ENCODE data around the gene RAPGEF2. TPM values are rescaled to one million over a fixed set of nuclear protein-coding genes. Genes with fewer than 3 reads are reported as not detected.

The RAPGEF2 gene
- total and polyA plus RNA-seq, 3 donors from 2014 or later = 18.1 to 51.4 (median 38.9) TPM

GRCh38 chr4:159281771-159282170 lies 178.9 kb downstream of the RAPGEF2 start:
- DNase-seq = no peak
- WGBS, 2 donors = 93% methylated on average over 2 of the region's 2 CpGs
- H3K4me1 ChIP-seq = peaks cover 2% of the 10 kb centered on the region
- H3K27me3 ChIP-seq = no peaks in the 10 kb centered on the region
- intact Hi-C loops (cut with DNase I; ENCODE audit: low total_unique reads) = no loop called here
- TF ChIP-seq CTCF (IDR thresholded peaks at IDR 0.05) (no peak), POLR2A (IDR thresholded peaks at IDR 0.05) (no peak)
- H3K4me3 ChIP-seq = no peak overlapping the region
- no peak overlapping the region for H3K27ac ChIP-seq
- no peaks in the 10 kb centered on the region for H3K9me3 ChIP-seq
- no peaks in the 10 kb centered on the region for H3K36me3 ChIP-seq (ENCODE audit: low read depth, missing control alignments)

- Histone ChIP-seq H3K36me3 (ENCODE audit: low read depth, missing control alignments) (no peaks in the 10 kb centered on the region), H3K4me3 (no peak overlapping the region), H3K27ac (no peak overlapping the region), H3K4me1 (peaks cover 2% of the 10 kb centered on the region), H3K27me3 (no peaks in the 10 kb centered on the region), H3K9me3 (no peaks in the 10 kb centered on the region)
- TF ChIP-seq POLR2A (IDR thresholded peaks at IDR 0.05) (no peak), CTCF (IDR thresholded peaks at IDR 0.05) (no peak)
- WGBS, 2 donors = 86 to 90% methylated on average over 5 of the region's 5 CpGs
- DNase-seq = no peak
- intact Hi-C loops (cut with DNase I; ENCODE audit: low total_unique reads) = no loop called here
Observed at GRCh38 chr4:159282329-159282728, 179.4 kb downstream of the RAPGEF2 start.

GRCh38 chr4:159282944-159283343 lies 180.1 kb downstream of the RAPGEF2 start:
- WGBS, 2 donors = 80 to 93% methylated on average over 2 of the region's 2 CpGs
- intact Hi-C loops (cut with DNase I; ENCODE audit: low total_unique reads) = no loop called here

GRCh38 chr4:159283696-159284095 lies 180.8 kb downstream of the RAPGEF2 start:
- Histone ChIP-seq H3K36me3 (ENCODE audit: low read depth, missing control alignments) (no peaks in the 10 kb centered on the region), H3K4me3 (no peak overlapping the region), H3K9me3 (no peaks in the 10 kb centered on the region), H3K4me1 (peaks cover 2% of the 10 kb centered on the region), H3K27me3 (no peaks in the 10 kb centered on the region), H3K27ac (no peak overlapping the region)
- TF ChIP-seq POLR2A (IDR thresholded peaks at IDR 0.05) (no peak), CTCF (IDR thresholded peaks at IDR 0.05) (no peak)
- intact Hi-C loops (cut with DNase I; ENCODE audit: low total_unique reads) = no loop called here
- 32 to 50% methylated on average over 1 of the region's 1 CpG for WGBS, 2 donors
- no peak for DNase-seq

More at GRCh38 chr4:159282944-159283343, 180.1 kb downstream of the RAPGEF2 start:
- peaks cover 2% of the 10 kb centered on the region for H3K4me1 ChIP-seq
- no peak for DNase-seq
- TF ChIP-seq CTCF (IDR thresholded peaks at IDR 0.05) (no peak), POLR2A (IDR thresholded peaks at IDR 0.05) (no peak)
- no peak overlapping the region for H3K27ac ChIP-seq
- no peaks in the 10 kb centered on the region for H3K36me3 ChIP-seq (ENCODE audit: low read depth, missing control alignments)
- H3K9me3 ChIP-seq = no peaks in the 10 kb centered on the region
- no peak overlapping the region for H3K4me3 ChIP-seq
- no peaks in the 10 kb centered on the region for H3K27me3 ChIP-seq

GRCh38 chr4:159284113-159284512 lies 181.2 kb downstream of the RAPGEF2 start:
- no peaks in the 10 kb centered on the region for H3K36me3 ChIP-seq (ENCODE audit: low read depth, missing control alignments)
- 64 to 73% methylated on average over 4 of the region's 4 CpGs for WGBS, 2 donors
- H3K27ac ChIP-seq = no peak overlapping the region
- H3K9me3 ChIP-seq = no peaks in the 10 kb centered on the region
- no peak for DNase-seq
- H3K4me3 ChIP-seq = no peak overlapping the region
- no peaks in the 10 kb centered on the region for H3K27me3 ChIP-seq
- H3K4me1 ChIP-seq = peaks cover 2% of the 10 kb centered on the region
- no peak for TF ChIP-seq CTCF (IDR thresholded peaks at IDR 0.05)
- TF ChIP-seq POLR2A (IDR thresholded peaks at IDR 0.05) = no peak
- intact Hi-C loops (cut with DNase I; ENCODE audit: low total_unique reads) = no loop called here

Data from testis (tissue), 3 donors.